Stimulated activated naive B cell treated with anti-CD40 and anti-IgM and Interleukin-4, amounts not matched to agents 10 μg/mL and 1 μg/mL and 100 μg/mL, for 72 hours (primary cell): ENCODE data around the gene VN1R5.
"Not testable (repeated sequence)": the region's sequence is repeated elsewhere in the genome, so short reads cannot be mapped to it uniquely, and the experiment has no call there.

Experiments used
- ATAC-seq, 2 donors: fragments of 150-1000 bp; cut with Tn5 transposase; replicated peaks; 2 replicates each; pipeline ENCODE4 v1.10.0; 2021; ENCODE audit warnings: moderate library complexity in 1 of 2
- DNase-seq: peaks from one replicate; pipeline ENCODE4 v3.0.0; 2021
- H3K27ac Mint-ChIP-seq: one replicate; pipeline ENCODE4 v1.8.0; 2022; ENCODE audit warnings: mild to moderate bottlenecking, mixed read lengths
- H3K27me3 Mint-ChIP-seq, 2 donors: one replicate each; pipeline ENCODE4 v1.8.0; 2022; ENCODE audit warnings: mixed read lengths in 2 of 2
- H3K36me3 Mint-ChIP-seq, 2 donors: one replicate each; pipeline ENCODE4 v1.8.0; 2022; ENCODE audit warnings: mixed read lengths in 2 of 2, mild to moderate bottlenecking in 1 of 2
- H3K4me1 Mint-ChIP-seq, 2 donors: one replicate each; pipeline ENCODE4 v1.8.0; 2022; ENCODE audit warnings: mixed read lengths in 2 of 2, mild to moderate bottlenecking in 1 of 2
- H3K4me3 Mint-ChIP-seq, 2 donors: one replicate each; pipeline ENCODE4 v1.8.0; 2022; ENCODE audit warnings: mild to moderate bottlenecking in 2 of 2, mixed read lengths in 2 of 2, moderate library complexity in 1 of 2
- H3K9me3 Mint-ChIP-seq, 2 donors: one replicate each; pipeline ENCODE4 v1.8.0; 2022; ENCODE audit warnings: mixed read lengths in 2 of 2, mild to moderate bottlenecking in 1 of 2

VN1R5 gene

GRCh38 chr1:247255772-247256171 is at the start of gene VN1R5:
VN1R5 (plus strand) TSS chr1:247256072.
- not testable (repeated sequence) for DNase-seq, H3K27ac Mint-ChIP-seq, H3K9me3 Mint-ChIP-seq, H3K4me1 Mint-ChIP-seq, ATAC-seq, H3K4me3 Mint-ChIP-seq, H3K36me3 Mint-ChIP-seq
- peaks cover 8 to 17% of the 10 kb centered on the region in 2 donors for H3K27me3 Mint-ChIP-seq

- ATAC-seq (no peak), DNase-seq (no peak)
- peak overlapping the region; percentile 47 for H3K27ac Mint-ChIP-seq
- peaks cover 24 to 30% of the 10 kb centered on the region in 2 donors for H3K36me3 Mint-ChIP-seq
- H3K27me3 Mint-ChIP-seq, result no peaks in the 10 kb centered on the region
- H3K9me3 Mint-ChIP-seq, result no peaks in the 10 kb centered on the region
- H3K4me3 Mint-ChIP-seq, result peak overlapping the region; percentile 95 to 98
- H3K4me1 Mint-ChIP-seq, result peaks cover 33 to 63% of the 10 kb centered on the region in 2 donors
Measured at GRCh38 chr1:247209396-247209795, 46.5 kb upstream of the VN1R5 start.

- H3K27ac Mint-ChIP-seq, result peak overlapping the region; percentile 98
Measured at GRCh38 chr1:247210062-247210375, 45.9 kb upstream of the VN1R5 start.

GRCh38 chr1:247210376-247211117 is 45.3 kb upstream of the VN1R5 start:
- DNase-seq (peak; percentile 95), ATAC-seq (peak; percentile 98)
- H3K36me3 Mint-ChIP-seq, result peaks cover 23 to 29% of the 10 kb centered on the region in 2 donors
- peaks cover 33 to 56% of the 10 kb centered on the region in 2 donors for H3K4me1 Mint-ChIP-seq
- no peaks in the 10 kb centered on the region for H3K27me3 Mint-ChIP-seq
- H3K9me3 Mint-ChIP-seq, result no peaks in the 10 kb centered on the region
- peak overlapping the region; percentile 95 to 98 for H3K4me3 Mint-ChIP-seq
- H3K27ac Mint-ChIP-seq, result peak overlapping the region; percentile 98

More at GRCh38 chr1:247210062-247210375, 45.9 kb upstream of the VN1R5 start:
- peaks cover 33 to 58% of the 10 kb centered on the region in 2 donors for H3K4me1 Mint-ChIP-seq
- ATAC-seq, result peak; percentile 20 to 21
- H3K9me3 Mint-ChIP-seq, result no peaks in the 10 kb centered on the region
- no peaks in the 10 kb centered on the region for H3K27me3 Mint-ChIP-seq
- DNase-seq, result no peak
- H3K36me3 Mint-ChIP-seq, result peaks cover 23 to 30% of the 10 kb centered on the region in 2 donors
- peak overlapping the region; percentile 95 to 98 for H3K4me3 Mint-ChIP-seq

- DNase-seq, result no peak
- peak overlapping the region; percentile 14 to 40 for H3K4me3 Mint-ChIP-seq
- peaks cover 18 to 21% of the 10 kb centered on the region in 2 donors for H3K36me3 Mint-ChIP-seq
- no peaks in the 10 kb centered on the region for H3K9me3 Mint-ChIP-seq
- H3K27ac Mint-ChIP-seq, result peak overlapping the region; percentile 70
- H3K27me3 Mint-ChIP-seq, result peaks cover 0 to 3% of the 10 kb centered on the region in 2 donors
- no peak for ATAC-seq
- H3K4me1 Mint-ChIP-seq, result peaks cover 29 to 48% of the 10 kb centered on the region in 2 donors
Measured at GRCh38 chr1:247211339-247211738, 44.5 kb upstream of the VN1R5 start.

- H3K27ac Mint-ChIP-seq, result peak overlapping the region; percentile 70
- no peak for DNase-seq
- H3K27me3 Mint-ChIP-seq, result peaks cover 0 to 3% of the 10 kb centered on the region in 2 donors
- no peak overlapping the region for H3K4me3 Mint-ChIP-seq
- peaks cover 16 to 18% of the 10 kb centered on the region in 2 donors for H3K36me3 Mint-ChIP-seq
- H3K4me1 Mint-ChIP-seq, result peaks cover 27 to 46% of the 10 kb centered on the region in 2 donors
- peak in 1 of 2 donors; percentile 9 for ATAC-seq
- H3K9me3 Mint-ChIP-seq, result no peaks in the 10 kb centered on the region
Measured at GRCh38 chr1:247212012-247212411, 43.9 kb upstream of the VN1R5 start.

GRCh38 chr1:247212627-247213617 is 43.0 kb upstream of the VN1R5 start:
- ATAC-seq (no peak), DNase-seq (no peak)
- peaks cover 22 to 37% of the 10 kb centered on the region in 2 donors for H3K4me1 Mint-ChIP-seq
- no peak overlapping the region for H3K27ac Mint-ChIP-seq
- no peak overlapping the region for H3K4me3 Mint-ChIP-seq
- no peaks in the 10 kb centered on the region for H3K9me3 Mint-ChIP-seq
- peaks cover 4 to 5% of the 10 kb centered on the region in 2 donors for H3K27me3 Mint-ChIP-seq
- H3K36me3 Mint-ChIP-seq, result peaks cover 9 to 11% of the 10 kb centered on the region in 2 donors

- Mint-ChIP-seq H3K4me1 (peaks cover 9 to 12% of the 10 kb centered on the region in 2 donors), H3K27ac (no peak overlapping the region), H3K4me3 (no peak overlapping the region), H3K9me3 (no peaks in the 10 kb centered on the region), H3K27me3 (peaks cover 8 to 16% of the 10 kb centered on the region in 2 donors), H3K36me3 (no peaks in the 10 kb centered on the region)
- no peak for ATAC-seq
- no peak for DNase-seq
Measured at GRCh38 chr1:247216261-247216660, 39.6 kb upstream of the VN1R5 start.

- Mint-ChIP-seq H3K4me3 (no peak overlapping the region), H3K27ac (no peak overlapping the region), H3K9me3 (peaks cover 0 to 3% of the 10 kb centered on the region in 2 donors), H3K4me1 (no peaks in the 10 kb centered on the region), H3K36me3 (peaks cover 0 to 3% of the 10 kb centered on the region in 2 donors), H3K27me3 (peaks cover 16 to 21% of the 10 kb centered on the region in 2 donors)
- no peak for ATAC-seq
- DNase-seq, result no peak
Measured at GRCh38 chr1:247218121-247218651, 37.7 kb upstream of the VN1R5 start.

- Mint-ChIP-seq H3K36me3 (peaks cover 2 to 10% of the 10 kb centered on the region in 2 donors), H3K9me3 (peaks cover 11 to 15% of the 10 kb centered on the region in 2 donors), H3K27me3 (peaks cover 27 to 33% of the 10 kb centered on the region in 2 donors)
- not testable (repeated sequence) for ATAC-seq, DNase-seq, H3K4me3 Mint-ChIP-seq, H3K27ac Mint-ChIP-seq, H3K4me1 Mint-ChIP-seq
Measured at GRCh38 chr1:247220280-247220679, 35.6 kb upstream of the VN1R5 start.

GRCh38 chr1:247222840-247223239 is 33.0 kb upstream of the VN1R5 start:
- peaks cover 24 to 33% of the 10 kb centered on the region in 2 donors for H3K27me3 Mint-ChIP-seq
- peaks cover 4 to 10% of the 10 kb centered on the region in 2 donors for H3K36me3 Mint-ChIP-seq
- no peaks in the 10 kb centered on the region for H3K4me1 Mint-ChIP-seq
- H3K4me3 Mint-ChIP-seq, result no peak overlapping the region
- DNase-seq, result no peak
- ATAC-seq, result no peak
- H3K9me3 Mint-ChIP-seq, result peaks cover 15% of the 10 kb centered on the region in 2 donors
- H3K27ac Mint-ChIP-seq, result no peak overlapping the region

GRCh38 chr1:247224822-247225221 is 31.1 kb upstream of the VN1R5 start:
- peaks cover 8 to 14% of the 10 kb centered on the region in 2 donors for H3K36me3 Mint-ChIP-seq
- H3K9me3 Mint-ChIP-seq, result peaks cover 20 to 21% of the 10 kb centered on the region in 2 donors
- no peak overlapping the region for H3K27ac Mint-ChIP-seq
- no peaks in the 10 kb centered on the region for H3K4me1 Mint-ChIP-seq
- ATAC-seq (no peak), DNase-seq (no peak)
- H3K4me3 Mint-ChIP-seq, result no peak overlapping the region
- peaks cover 20 to 28% of the 10 kb centered on the region in 2 donors for H3K27me3 Mint-ChIP-seq

GRCh38 chr1:247228133-247228532 is 27.7 kb upstream of the VN1R5 start:
- H3K27me3 Mint-ChIP-seq, result peaks cover 23 to 32% of the 10 kb centered on the region in 2 donors
- H3K27ac Mint-ChIP-seq, result no peak overlapping the region
- H3K36me3 Mint-ChIP-seq, result peaks cover 8 to 11% of the 10 kb centered on the region in 2 donors
- H3K9me3 Mint-ChIP-seq, result peaks cover 17 to 21% of the 10 kb centered on the region in 2 donors
- H3K4me1 Mint-ChIP-seq, result no peaks in the 10 kb centered on the region
- DNase-seq (no peak), ATAC-seq (no peak)
- H3K4me3 Mint-ChIP-seq, result no peak overlapping the region

GRCh38 chr1:247241691-247242090 is 14.2 kb upstream of the VN1R5 start:
- Mint-ChIP-seq H3K4me1 (no peaks in the 10 kb centered on the region), H3K27ac (no peak overlapping the region), H3K9me3 (peaks cover 9 to 11% of the 10 kb centered on the region in 2 donors), H3K36me3 (no peaks in the 10 kb centered on the region), H3K4me3 (no peak overlapping the region), H3K27me3 (peaks cover 5 to 8% of the 10 kb centered on the region in 2 donors)
- DNase-seq (no peak), ATAC-seq (no peak)
